Measurements from ENCODE around the gene COX4I2. TPM values are rescaled to one million over a fixed set of nuclear protein-coding genes. Genes with fewer than 3 reads are reported as not detected.
A peak's percentile ranks its signal among the peaks of the same experiment; 100 is the strongest.

Gene COX4I2
- total and polyA plus RNA-seq, 4 experiments from 2014 or later: not detected

- Mint-ChIP-seq H3K27ac (peak overlapping the region; percentile 15 to 88 (median 59)), H3K4me1 (peaks cover 30 to 71% (median 58%) of the 10 kb centered on the region in 4 donors)
- POLR2A ChIA-PET (ENCODE audit: partially characterized antibody): interaction anchor here (1.9 kb wide), 1 partner anchor 53 kb away, joined by 5 read pairs; no protein-coding TSS in a partner anchor
Measured at GRCh38 chr20:31670371-31671228, 32.9 kb downstream of the COX4I2 start.

GRCh38 chr20:31671324-31671723 lies 33.6 kb downstream of the COX4I2 start:
- Histone ChIP-seq H3K4me1 (ENCODE audit: insufficient read depth, low read length) (peaks cover 69% of the 10 kb centered on the region), H3K27me3 (ENCODE audit: insufficient read depth, low read length) (no peaks in the 10 kb centered on the region), H3K36me3 (ENCODE audit: insufficient read depth, low read length) (peaks cover 6% of the 10 kb centered on the region), H3K4me3 (ENCODE audit: low read length in 2 of 2) (no peak overlapping the region), H3K9me3 (ENCODE audit: control insufficient read depth in 1 of 2, low read length in 2 of 2) (no peaks in the 10 kb centered on the region), H3K27ac (ENCODE audit: low read depth, low read length) (no peak overlapping the region)
- intact Hi-C loops (cut with micrococcal nuclease): no loop called here
- Mint-ChIP-seq H3K9me3 (no peaks in the 10 kb centered on the region), H3K4me1 (peaks cover 37 to 71% (median 59%) of the 10 kb centered on the region in 4 donors), H3K27ac (peak overlapping the region; percentile 53 to 83 (median 69)), H3K27me3 (no peaks in the 10 kb centered on the region), H3K36me3 (peaks cover 0 to 18% of the 10 kb centered on the region in 2 donors), H3K4me3 (no peak overlapping the region)
- POLR2A ChIA-PET (ENCODE audit: partially characterized antibody): interaction anchor here (1.9 kb wide), 1 partner anchor 52 kb away, joined by 5 read pairs; no protein-coding TSS in a partner anchor
- no peak for DNase-seq
- CTCF ChIA-PET (ENCODE audit: partially characterized antibody): interaction anchor here (2.2 to 4.6 kb wide), 2 partner anchors 10 to 53 kb away, joined by 9 to 23 read pairs; no protein-coding TSS in a partner anchor

More at GRCh38 chr20:31670371-31671228, 32.9 kb downstream of the COX4I2 start:
- CTCF ChIA-PET (ENCODE audit: partially characterized antibody): interaction anchor here (2.2 to 4.6 kb wide), 2 partner anchors 9 to 53 kb away, joined by 9 to 23 read pairs; no protein-coding TSS in a partner anchor
- Histone ChIP-seq H3K27ac (ENCODE audit: low read depth, low read length) (no peak overlapping the region), H3K4me3 (ENCODE audit: low read length in 2 of 2) (no peak overlapping the region), H3K36me3 (ENCODE audit: insufficient read depth, low read length) (peaks cover 13% of the 10 kb centered on the region), H3K4me1 (ENCODE audit: insufficient read depth, low read length) (peaks cover 65% of the 10 kb centered on the region), H3K27me3 (ENCODE audit: insufficient read depth, low read length) (no peaks in the 10 kb centered on the region), H3K9me3 (ENCODE audit: control insufficient read depth in 1 of 2, low read length in 2 of 2) (no peaks in the 10 kb centered on the region)
- H3K36me3 Mint-ChIP-seq: peaks cover 0 to 23% of the 10 kb centered on the region in 2 donors
- H3K4me3 Mint-ChIP-seq: no peak overlapping the region
- H3K27me3 Mint-ChIP-seq: no peaks in the 10 kb centered on the region
- no peaks in the 10 kb centered on the region for H3K9me3 Mint-ChIP-seq
- intact Hi-C loops (cut with micrococcal nuclease): no loop called here
- no peak for DNase-seq

- Histone ChIP-seq H3K27ac (ENCODE audit: low read depth, low read length) (peak overlapping the region; percentile 75), H3K9me3 (ENCODE audit: control insufficient read depth in 1 of 2, low read length in 2 of 2) (no peaks in the 10 kb centered on the region), H3K4me1 (ENCODE audit: insufficient read depth, low read length) (peaks cover 71% of the 10 kb centered on the region), H3K36me3 (ENCODE audit: insufficient read depth, low read length) (peaks cover 6% of the 10 kb centered on the region), H3K4me3 (ENCODE audit: low read length in 2 of 2) (no peak overlapping the region), H3K27me3 (ENCODE audit: insufficient read depth, low read length) (no peaks in the 10 kb centered on the region)
- POLR2A ChIA-PET (ENCODE audit: partially characterized antibody): interaction anchor here (3.6 to 6.0 kb wide), 2 partner anchors 12 to 47 kb away, joined by 22 to 125 read pairs; partner anchors contain the start of gene BCL2L1
- Mint-ChIP-seq H3K4me3 (peak overlapping the region in 5 of 8 donors; percentile 92 to 97 (median 94)), H3K9me3 (no peaks in the 10 kb centered on the region), H3K36me3 (peaks cover 8 to 10% of the 10 kb centered on the region in 2 donors), H3K27me3 (no peaks in the 10 kb centered on the region), H3K27ac (peak overlapping the region; percentile 59 to 98 (median 97)), H3K4me1 (peaks cover 48 to 73% (median 61%) of the 10 kb centered on the region in 4 donors)
- intact Hi-C loops (cut with micrococcal nuclease): no loop called here
- CTCF ChIA-PET (ENCODE audit: partially characterized antibody): interaction anchor here (5.7 to 8.2 kb wide), 2 partner anchors 13 to 50 kb away, joined by 87 to 94 read pairs; partner anchors contain the start of gene BCL2L1
- no peak for DNase-seq
Measured at GRCh38 chr20:31673435-31673834, 35.7 kb downstream of the COX4I2 start.

GRCh38 chr20:31673943-31674463 lies 36.3 kb downstream of the COX4I2 start:
- peaks cover 6% of the 10 kb centered on the region for H3K36me3 ChIP-seq (ENCODE audit: insufficient read depth, low read length)
- ChIA-PET CTCF (ENCODE audit: partially characterized antibody) (interaction anchor here (0.7 to 8.2 kb wide), 8 partner anchors 10 to 120 kb away, joined by 3 to 94 read pairs (median 4); partner anchors contain the start of gene BCL2L1), POLR2A (ENCODE audit: partially characterized antibody) (interaction anchor here (1.1 to 6.0 kb wide), 4 partner anchors 11 to 65 kb away, joined by 3 to 125 read pairs (median 20); partner anchors contain the start of genes BCL2L1 and TPX2)
- peaks cover 77% of the 10 kb centered on the region for H3K4me1 ChIP-seq (ENCODE audit: insufficient read depth, low read length)
- H3K4me3 Mint-ChIP-seq: peak overlapping the region; percentile 91 to 97 (median 94)
- DNase-seq: peak in 3 of 5 donors; percentile 22 to 38 (median 27)
- peak overlapping the region; percentile 75 for H3K27ac ChIP-seq (ENCODE audit: low read depth, low read length)
- peaks cover 14 to 16% of the 10 kb centered on the region in 2 donors for H3K36me3 Mint-ChIP-seq
- H3K4me1 Mint-ChIP-seq: peaks cover 54 to 79% (median 67%) of the 10 kb centered on the region in 4 donors
- H3K9me3 ChIP-seq (ENCODE audit: control insufficient read depth in 1 of 2, low read length in 2 of 2): no peaks in the 10 kb centered on the region
- no peaks in the 10 kb centered on the region for H3K27me3 Mint-ChIP-seq
- H3K9me3 Mint-ChIP-seq: no peaks in the 10 kb centered on the region
- H3K4me3 ChIP-seq (ENCODE audit: low read length in 2 of 2): peak overlapping the region in 1 of 2 donors; percentile 59
- intact Hi-C loops (cut with micrococcal nuclease): no loop called here
- no peaks in the 10 kb centered on the region for H3K27me3 ChIP-seq (ENCODE audit: insufficient read depth, low read length)
- peak overlapping the region; percentile 59 to 98 (median 97) for H3K27ac Mint-ChIP-seq

GRCh38 chr20:31674895-31675827 lies 37.4 kb downstream of the COX4I2 start:
- peak overlapping the region; percentile 96 to 98 (median 97) for H3K27ac Mint-ChIP-seq
- H3K27me3 Mint-ChIP-seq: no peaks in the 10 kb centered on the region
- intact Hi-C loops (cut with micrococcal nuclease): loop anchor here (1.0 kb wide), 2 partner anchors 42 to 48 kb away; no protein-coding TSS in a partner anchor
- DNase-seq: peak; percentile 61 to 84 (median 63)
- peak overlapping the region; percentile 91 to 97 (median 94) for H3K4me3 Mint-ChIP-seq
- peaks cover 88% of the 10 kb centered on the region for H3K4me1 ChIP-seq (ENCODE audit: insufficient read depth, low read length)
- H3K9me3 ChIP-seq (ENCODE audit: control insufficient read depth in 1 of 2, low read length in 2 of 2): no peaks in the 10 kb centered on the region
- H3K4me3 ChIP-seq (ENCODE audit: low read length in 2 of 2): peak overlapping the region; percentile 59 to 87
- H3K27me3 ChIP-seq (ENCODE audit: insufficient read depth, low read length): no peaks in the 10 kb centered on the region
- peaks cover 3% of the 10 kb centered on the region for H3K36me3 ChIP-seq (ENCODE audit: insufficient read depth, low read length)
- peaks cover 59 to 82% (median 70%) of the 10 kb centered on the region in 4 donors for H3K4me1 Mint-ChIP-seq
- peaks cover 15 to 19% of the 10 kb centered on the region in 2 donors for H3K36me3 Mint-ChIP-seq
- H3K9me3 Mint-ChIP-seq: no peaks in the 10 kb centered on the region
- POLR2A ChIA-PET (ENCODE audit: partially characterized antibody): interaction anchor here (0.6 to 6.0 kb wide), 14 partner anchors 10 to 102 kb away, joined by 3 to 125 read pairs (median 5); partner anchors contain the start of genes BCL2L1 and TPX2
- peak overlapping the region; percentile 75 for H3K27ac ChIP-seq (ENCODE audit: low read depth, low read length)
- CTCF ChIA-PET (ENCODE audit: partially characterized antibody): interaction anchor here (0.7 to 8.2 kb wide), 10 partner anchors 11 to 121 kb away, joined by 3 to 94 read pairs (median 4); partner anchors contain the start of gene BCL2L1
